B cell (primary cell): ENCODE data around the gene STT3A. TPM values are rescaled to one million over a fixed set of nuclear protein-coding genes. Genes with fewer than 3 reads are reported as not detected.

Source experiments
- ATAC-seq: fragments of 200-7000 bp; cut with Tn5 transposase; one replicate; pipeline ENCODE4 v1.10.0; 2021; ENCODE audit warnings: low read depth, mild to moderate bottlenecking, moderate number of reproducible peaks, moderate library complexity
- CTCF ChIA-PET: fragments of 350-600 bp; sonication (Branson Sonifier 250); formaldehyde crosslinking; loops from one replicate; lab custom pipeline; 2021; ENCODE audit warnings: antibody characterized with exemption, inconsistent platforms; lab: Charles Lee
- POLR2A ChIA-PET: fragments of 350-600 bp; sonication (Branson Sonifier 250); formaldehyde crosslinking; loops from one replicate; lab custom pipeline; 2021; ENCODE audit warnings: antibody characterized with exemption; lab: Charles Lee
- DNase-seq: peaks from one replicate; pipeline ENCODE4 v3.0.0; 2013
- H2AFZ ChIP-seq: 2 replicates; pipeline ENCODE4 v1.6.1; 2012; ENCODE audit warnings: mild to moderate bottlenecking, low read depth, low read length; ENCODE audit not compliant: insufficient read depth, poor library complexity, severe bottlenecking
- H3K27ac ChIP-seq, 2 donors: 1 replicate in 1 of 2; 2 replicates in 1 of 2; pipeline ENCODE4 v1.5.1; 2012 to 2013; ENCODE audit warnings: low read length in 2 of 2, mild to moderate bottlenecking in 2 of 2, moderate library complexity in 1 of 2
- H3K27me3 ChIP-seq, 4 experiments: fragments of 200-600 bp in 1 of 4; sonication (generic) in 1 of 4; replicated peaks in 1 of 4; 1 replicate in 2 of 4; 2 replicates in 2 of 4; pipeline versions ENCODE4 v1.6.1 to v1.7.0; 2013 to 2016; ENCODE audit warnings: low read length in 3 of 4, mild to moderate bottlenecking in 2 of 4, mixed read lengths in 1 of 4, moderate library complexity in 1 of 4; ENCODE audit not compliant: insufficient read depth in 4 of 4, control insufficient read depth in 3 of 4; ENCODE audit errors: control extremely low read depth in 1 of 4
- H3K36me3 ChIP-seq, 2 experiments: replicated peaks in 1 of 2; 1 replicate in 1 of 2; 2 replicates in 1 of 2; pipeline versions ENCODE4 v1.6.1 to v1.7.1; 2013; ENCODE audit warnings: low read length in 1 of 2; ENCODE audit not compliant: insufficient read depth in 2 of 2, control insufficient read depth in 1 of 2; ENCODE audit errors: control extremely low read depth in 1 of 2, extremely low read depth in 1 of 2
- H3K4me1 ChIP-seq, 2 donors: fragments of 200-600 bp in 1 of 2; sonication (generic) in 1 of 2; 1 replicate in 1 of 2; 2 replicates in 1 of 2; pipeline versions ENCODE4 v1.5.1 to v1.6.1; 2013 to 2017; ENCODE audit warnings: low read length in 2 of 2; ENCODE audit not compliant: control insufficient read depth in 2 of 2, insufficient read depth in 2 of 2
- H3K4me2 ChIP-seq: replicated peaks from 2 replicates; pipeline ENCODE3; 2012; ENCODE audit warnings: mild to moderate bottlenecking, low read depth, low read length; ENCODE audit not compliant: poor library complexity, severe bottlenecking
- H3K4me3 ChIP-seq, 5 experiments: fragments of 200-600 bp in 1 of 5; sonication (generic) in 1 of 5; 1 replicate in 3 of 5; 2 replicates in 2 of 5; pipeline versions ENCODE4 v1.5.1 to v1.7.0; 2011 to 2016; ENCODE audit warnings: low read length in 4 of 5, mild to moderate bottlenecking in 4 of 5, low read depth in 2 of 5, control low read depth in 1 of 5, moderate library complexity in 1 of 5; ENCODE audit not compliant: insufficient read depth in 1 of 5; ENCODE audit errors: control extremely low read depth in 1 of 5, extremely low read depth in 1 of 5
- H3K79me2 ChIP-seq: fragments of 200-600 bp; sonication (generic); one replicate; pipeline ENCODE4 v1.6.0; 2016; ENCODE audit warnings: low read length; ENCODE audit not compliant: control insufficient read depth, insufficient read depth
- H3K9ac ChIP-seq: fragments of 200-600 bp; sonication (generic); 2 replicates; pipeline ENCODE4 v1.6.1; 2017; ENCODE audit warnings: mild to moderate bottlenecking, low read length, moderate library complexity
- H3K9me3 ChIP-seq, 3 donors: one replicate each; pipeline versions ENCODE4 v1.6.1 to v1.7.1; 2013; ENCODE audit warnings: low read length in 2 of 3; ENCODE audit not compliant: control insufficient read depth in 2 of 3, insufficient read depth in 1 of 3; ENCODE audit errors: control extremely low read depth in 1 of 3
- H4K20me1 ChIP-seq: 2 replicates; pipeline ENCODE4 v1.6.0; 2012; ENCODE audit warnings: mild to moderate bottlenecking, low read length; ENCODE audit not compliant: insufficient read depth, control insufficient read depth, poor library complexity, severe bottlenecking
- H3K27ac Mint-ChIP-seq: one replicate; pipeline ENCODE4 v1.8.0; 2021; ENCODE audit warnings: mixed read lengths
- H3K27me3 Mint-ChIP-seq: one replicate; pipeline ENCODE4 v1.8.0; 2021; ENCODE audit warnings: mixed read lengths
- H3K4me1 Mint-ChIP-seq: one replicate; pipeline ENCODE4 v1.8.0; 2021; ENCODE audit warnings: mixed read lengths
- H3K4me3 Mint-ChIP-seq: one replicate; pipeline ENCODE4 v1.8.0; 2021; ENCODE audit warnings: mixed read lengths
- H3K9me3 Mint-ChIP-seq: one replicate; pipeline ENCODE4 v1.8.0; 2022; ENCODE audit warnings: mixed read lengths; ENCODE audit not compliant: insufficient read depth
- CTCF ChIP-seq: fragments of 200-600 bp; IDR thresholded peaks from one replicate; pipeline ENCODE4 v1.8.0; 2022; ENCODE audit warnings: antibody characterized with exemption, mild to moderate bottlenecking
- EZH2 ChIP-seq: IDR thresholded peaks from 2 replicates; pipeline ENCODE4 v1.6.1; 2012; ENCODE audit warnings: borderline replicate concordance, low read depth, mild to moderate bottlenecking, moderate library complexity, low read length; ENCODE audit not compliant: insufficient read depth, poor library complexity, severe bottlenecking
- WGBS: methylation state at CpG from one replicate; pipeline ENCODE4 v1.1.5; 2013; ENCODE audit warnings: missing lambda C conversion rate; ENCODE audit not compliant: insufficient coverage; 5-methylcytosine and 5-hydroxymethylcytosine counted together
- intact Hi-C: fragments of 100-400 bp; cut with micrococcal nuclease; formaldehyde crosslinking; loops from one replicate; pipeline ENCODE4 v1.10.0; 2022
- polyA plus RNA-seq: library from polyadenylated mRNA; depleted of rRNA; stranded (reverse); fragments of >200 nt; gene quantifications from 2 replicates; pipeline ENCODE4 v1.2.3, GENCODE V29; 2012
- total RNA-seq, 2 donors: library from RNA; stranded (reverse); fragments of 120-200 nt in 1 of 2; gene quantifications; 1 replicate in 1 of 2; 2 replicates in 1 of 2; pipeline versions ENCODE4 v1.2.3 to v1.2.4, GENCODE V29; 2013 to 2022

The STT3A gene
- total and polyA plus RNA-seq, 2 donors (not counting 1 experiment from before 2014, with no cell fraction given) = 29.7 to 78.4 TPM

- H3K4me1 Mint-ChIP-seq = peaks cover 41% of the 10 kb centered on the region
- ChIA-PET CTCF (interaction anchor here (2.4 kb wide), 1 partner anchor 24 kb away, joined by 10 read pairs; the partner anchor contains the start of gene EI24), POLR2A (interaction anchor here (0.9 to 2.3 kb wide), 5 partner anchors 8 to 640 kb away, joined by 3 to 14 read pairs (median 3); partner anchors contain the start of genes CHEK1 and EI24)
- no peaks in the 10 kb centered on the region for H3K9me3 Mint-ChIP-seq
- Histone ChIP-seq H3K4me3 (peak overlapping the region; percentile 18 to 97 (median 84)), H3K4me1 (peaks cover 27 to 28% of the 10 kb centered on the region in 2 donors), H3K27ac (peak overlapping the region; percentile 68 to 81), H3K9me3 (no peaks in the 10 kb centered on the region), H3K27me3 (no peaks in the 10 kb centered on the region), H4K20me1 (peaks cover 8% of the 10 kb centered on the region), H3K4me2 (peak overlapping the region; percentile 87), H2AFZ (peak overlapping the region; percentile 93), H3K9ac (peak overlapping the region; percentile 93), H3K79me2 (peaks cover 59% of the 10 kb centered on the region), H3K36me3 (peaks cover 0 to 13% of the 10 kb centered on the region in 2 experiments)
- no peak for DNase-seq
- TF ChIP-seq EZH2 = no peak
- no peak for TF ChIP-seq CTCF
- peak overlapping the region; percentile 97 for H3K27ac Mint-ChIP-seq
- H3K4me3 Mint-ChIP-seq = peak overlapping the region; percentile 94
- intact Hi-C loops = loop anchor here (5.0 to 10.0 kb wide), 2 partner anchors 641 to 672 kb away; partner anchors contain the start of genes CCDC15, FOXRED1 and SRPRA
- WGBS = 2% methylated on average over 14 of the region's 18 CpGs
- no peaks in the 10 kb centered on the region for H3K27me3 Mint-ChIP-seq
- no peak for ATAC-seq
Measured at GRCh38 chr11:125593114-125593820, 615 bp downstream of the STT3A start.

- H3K4me3 ChIP-seq = no peak overlapping the region
- intact Hi-C loops = loop anchor here (5.0 to 10.0 kb wide), 2 partner anchors 643 to 670 kb away; partner anchors contain the start of genes CCDC15, FOXRED1 and SRPRA
- TF ChIP-seq EZH2 = no peak
- TF ChIP-seq CTCF = no peak
- H3K27ac ChIP-seq = peak overlapping the region in 1 of 2 donors; percentile 50
- ChIA-PET CTCF (no interaction called here), POLR2A (no interaction called here)
- DNase-seq (no peak), ATAC-seq (no peak)
- peaks cover 8% of the 10 kb centered on the region for H4K20me1 ChIP-seq
- H3K4me1 Mint-ChIP-seq = peaks cover 41% of the 10 kb centered on the region
- H3K9me3 Mint-ChIP-seq = no peaks in the 10 kb centered on the region
- peaks cover 70% of the 10 kb centered on the region for H3K79me2 ChIP-seq
- peaks cover 27 to 28% of the 10 kb centered on the region in 2 donors for H3K4me1 ChIP-seq
- no peaks in the 10 kb centered on the region for H3K27me3 ChIP-seq
- H2AFZ ChIP-seq = no peak overlapping the region
- no peaks in the 10 kb centered on the region for H3K9me3 ChIP-seq
- H3K9ac ChIP-seq = no peak overlapping the region
- WGBS = no CpG with 5 or more reads among the region's 3 CpGs
- no peaks in the 10 kb centered on the region for H3K27me3 Mint-ChIP-seq
- peak overlapping the region; percentile 63 for H3K4me3 Mint-ChIP-seq
- peak overlapping the region; percentile 7 for H3K4me2 ChIP-seq
- peaks cover 0 to 23% of the 10 kb centered on the region in 2 experiments for H3K36me3 ChIP-seq
- H3K27ac Mint-ChIP-seq = no peak overlapping the region
Measured at GRCh38 chr11:125594958-125595357, 2.3 kb downstream of the STT3A start.
